GM12891 (cell line): ENCODE results near the gene TMTC1.

Source experiments
- POLR2A ChIP-seq: IDR thresholded peaks from 2 replicates; pipeline ENCODE4 v1.6.1; 2011; ENCODE audit warnings: low read depth, low read length, control low read depth
- POLR2AphosphoS5 ChIP-seq: IDR thresholded peaks from 2 replicates; pipeline ENCODE4 v1.6.1; 2011; ENCODE audit warnings: low read depth, low read length, control low read depth
- SPI1 ChIP-seq: IDR thresholded peaks from 2 replicates; pipeline ENCODE4 v1.6.1; 2011; ENCODE audit warnings: low read depth, low read length, control low read depth
- TAF1 ChIP-seq: IDR thresholded peaks from 2 replicates; pipeline ENCODE4 v1.6.1; 2011; ENCODE audit warnings: low read depth, low read length, control low read depth

DNA sequence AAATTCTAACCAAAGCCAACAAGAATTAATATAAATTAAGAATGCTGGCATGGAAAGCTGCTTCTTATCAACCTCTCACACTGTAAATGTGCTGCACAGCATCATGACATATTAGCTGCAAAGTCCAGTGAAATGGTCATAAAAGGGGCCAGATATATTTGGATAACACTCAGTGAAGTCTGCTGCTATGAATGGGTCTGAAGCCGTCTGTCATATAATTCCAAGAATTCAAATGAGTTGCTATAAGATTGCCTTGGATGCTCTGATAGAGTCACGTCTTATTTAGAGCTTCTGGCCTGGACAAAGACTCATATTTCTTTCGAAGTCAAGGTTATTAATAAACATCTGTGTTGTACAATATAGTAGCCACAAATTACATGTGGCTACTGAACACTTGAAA, 231.9 kb downstream of the TMTC1 start:
- no peak for TF ChIP-seq POLR2A
- no peak for TF ChIP-seq TAF1
- TF ChIP-seq POLR2AphosphoS5, result no peak
- TF ChIP-seq SPI1, result no peak
